HG03159 (cell line): ENCODE measurements around the gene RNF222.
"Not testable (repeated sequence)": the region's sequence is repeated elsewhere in the genome, so short reads cannot be mapped to it uniquely, and the experiment has no call there.

Experiments used
- ATAC-seq: cut with Tn5 transposase; IDR thresholded peaks from one replicate; pipeline ENCODE4 v1.9.1; 2021; ENCODE audit warnings: mild to moderate bottlenecking, moderate library complexity; ENCODE audit not compliant: unreplicated experiment

RNF222 gene

DNA sequence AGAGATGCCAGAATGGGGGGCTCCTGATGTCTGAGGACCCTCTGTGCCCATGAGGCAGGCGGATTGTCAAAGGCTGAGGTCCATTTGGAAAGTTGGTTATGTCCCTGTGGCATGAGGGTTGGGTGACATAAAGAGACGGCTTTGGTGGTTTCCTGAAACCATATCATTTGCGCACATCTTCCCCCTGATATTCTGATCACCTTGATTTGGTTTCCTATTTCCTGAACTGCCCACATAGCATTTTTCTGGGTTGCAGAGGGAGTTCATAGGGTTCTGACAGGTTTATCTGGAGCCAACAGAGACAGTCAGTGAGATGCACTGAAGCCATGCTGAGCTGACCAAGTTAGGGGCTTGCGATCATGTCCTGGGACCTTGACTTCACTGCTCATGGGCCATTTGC is 15.7 kb upstream of the RNF222 start:
- ATAC-seq = no peak

DNA sequence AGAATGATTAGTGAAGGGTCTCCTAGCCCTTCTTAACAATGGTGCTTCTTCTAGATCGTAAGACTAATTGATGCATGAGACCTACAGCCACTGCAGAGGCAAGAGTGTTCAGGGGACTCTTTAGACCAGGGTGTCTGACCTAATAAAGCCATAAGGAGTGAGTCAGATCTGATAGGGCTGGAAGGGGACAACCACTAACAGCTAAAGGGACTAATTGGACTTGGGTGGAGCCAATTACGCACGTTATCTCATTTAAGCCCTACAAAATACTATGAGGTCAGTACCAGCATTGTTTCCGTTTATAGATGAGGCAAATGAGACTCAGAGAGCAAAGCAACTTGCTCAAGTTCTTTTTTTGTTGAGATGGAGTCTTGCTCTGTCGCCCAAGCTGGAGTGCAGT is 14.5 kb upstream of the RNF222 start:
- ATAC-seq = no peak

DNA sequence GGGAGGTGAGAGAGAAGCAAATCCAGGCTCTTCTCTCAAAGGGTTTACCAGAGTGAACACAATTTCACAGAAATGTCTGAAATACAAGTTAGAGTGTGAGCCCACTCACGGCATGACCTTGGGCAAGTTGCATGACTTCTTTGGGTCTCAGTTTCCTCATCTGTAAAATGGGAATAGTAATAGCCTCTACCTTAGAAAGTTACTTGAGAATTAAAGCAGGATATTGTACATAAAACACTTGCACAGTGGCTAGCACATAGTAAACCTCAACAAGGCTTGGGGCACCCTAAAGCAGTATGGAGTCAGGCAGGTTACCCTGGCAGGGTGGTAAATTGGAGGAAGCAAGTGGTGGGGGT is 13.2 kb upstream of the RNF222 start:
- no peak for ATAC-seq

DNA sequence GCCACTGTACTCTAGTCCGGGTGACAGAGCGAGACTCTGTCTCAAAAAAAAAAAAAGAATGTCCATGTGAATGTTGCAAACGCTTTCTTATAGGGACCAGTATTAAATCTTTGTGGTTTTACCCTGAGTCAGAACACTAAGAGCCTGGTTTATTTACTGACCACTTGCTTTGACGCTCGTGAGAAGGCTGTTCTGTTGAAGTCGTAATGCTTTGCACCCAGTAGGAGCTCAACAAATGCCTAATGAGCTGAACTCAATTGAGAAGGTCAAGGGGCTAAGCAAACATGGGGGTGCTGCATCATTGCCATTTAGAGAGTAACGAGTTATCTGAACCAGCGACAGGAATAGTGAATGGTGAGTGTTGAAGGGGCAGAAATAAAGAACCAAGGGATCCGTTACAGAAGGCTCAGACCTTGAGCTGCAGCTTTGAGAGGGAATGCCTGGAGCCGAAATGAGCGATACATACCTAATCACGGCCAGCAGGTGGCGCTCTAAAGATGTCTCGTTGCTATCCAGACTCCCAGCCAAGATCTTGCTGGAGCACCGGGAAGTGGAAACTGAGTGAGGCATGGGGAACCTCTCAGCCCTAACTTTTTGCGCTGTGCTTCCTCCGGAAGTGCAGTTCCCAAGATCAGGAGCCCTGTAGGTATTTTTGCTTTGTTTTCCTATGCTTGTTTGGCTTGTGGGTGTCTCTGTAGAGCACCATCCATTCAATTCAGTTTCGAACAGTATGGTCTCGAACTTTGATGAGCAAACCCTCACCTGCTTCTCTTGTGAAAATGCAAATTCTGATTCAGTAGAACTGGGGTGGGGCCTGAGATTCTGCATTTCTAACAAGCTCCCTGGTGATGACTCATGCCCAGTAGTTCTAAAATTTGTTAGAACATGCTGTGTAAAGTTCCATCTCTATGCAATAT is 12.6 kb upstream of the RNF222 start:
- no peak for ATAC-seq

DNA sequence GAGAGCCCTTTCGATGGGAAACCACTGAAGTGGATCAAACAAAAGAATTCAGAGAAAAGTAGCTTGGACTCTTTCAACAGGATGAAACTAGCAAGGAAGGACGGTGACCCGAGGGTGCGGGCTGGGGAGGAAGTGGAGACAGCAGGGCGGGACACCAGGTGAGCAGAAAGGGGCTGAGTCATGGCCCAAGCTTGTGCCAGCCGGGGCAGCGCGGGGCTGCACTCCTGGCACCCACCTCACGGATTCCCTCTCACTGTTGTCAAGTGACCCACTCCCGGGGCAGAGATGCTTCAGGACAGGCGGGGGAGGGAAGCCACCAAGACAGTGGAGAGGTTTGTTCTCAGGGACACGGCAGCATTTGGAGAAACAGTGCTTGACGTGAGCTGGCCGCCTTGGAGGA is 10.7 kb upstream of the RNF222 start:
- no peak for ATAC-seq

DNA sequence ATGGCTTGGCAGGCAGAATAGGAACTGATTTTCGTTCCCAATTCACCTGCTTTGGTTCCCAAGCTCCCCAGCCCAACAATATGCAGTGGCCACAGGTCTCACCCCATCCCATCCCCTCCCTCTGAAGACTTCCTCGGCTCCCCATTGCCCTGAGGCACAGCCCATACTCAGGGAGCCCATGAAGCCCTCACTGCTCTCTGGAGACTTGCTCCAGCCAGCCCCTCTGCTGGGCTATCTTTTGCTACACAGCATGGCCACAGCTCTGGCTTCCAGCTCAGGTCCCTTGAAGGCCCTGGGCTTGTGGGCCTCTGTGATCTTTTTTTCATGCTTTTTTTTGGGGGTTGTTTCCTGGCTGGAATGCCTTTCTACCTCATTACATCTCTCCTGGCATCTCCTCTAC is 8.5 kb upstream of the RNF222 start:
- no peak for ATAC-seq

DNA sequence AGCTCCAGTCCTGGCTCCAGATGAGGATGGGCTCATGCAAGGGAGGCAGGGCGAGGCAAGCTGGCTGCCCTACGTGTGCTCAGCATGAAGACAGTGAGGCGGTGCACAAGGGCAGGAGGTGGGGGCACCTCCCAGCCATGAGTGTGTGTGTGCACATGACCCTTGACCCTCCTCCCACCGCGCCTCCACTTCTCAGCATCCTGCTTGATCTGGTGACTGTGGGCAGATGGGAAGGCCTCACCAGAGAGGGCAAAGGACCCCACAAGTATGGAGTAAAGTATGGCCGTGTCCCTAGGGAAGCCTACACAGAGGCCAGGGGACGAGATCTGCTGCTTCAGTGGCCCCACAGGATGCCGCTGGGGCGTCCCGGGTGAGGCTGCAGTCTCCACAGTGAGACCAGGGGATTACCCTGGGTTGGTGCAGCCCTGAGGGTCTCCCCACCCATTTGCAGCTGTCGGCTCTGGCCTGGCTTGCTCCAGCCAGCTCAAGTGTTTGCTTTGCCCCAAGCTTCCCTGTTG is 7.9 kb upstream of the RNF222 start:
- no peak for ATAC-seq

DNA sequence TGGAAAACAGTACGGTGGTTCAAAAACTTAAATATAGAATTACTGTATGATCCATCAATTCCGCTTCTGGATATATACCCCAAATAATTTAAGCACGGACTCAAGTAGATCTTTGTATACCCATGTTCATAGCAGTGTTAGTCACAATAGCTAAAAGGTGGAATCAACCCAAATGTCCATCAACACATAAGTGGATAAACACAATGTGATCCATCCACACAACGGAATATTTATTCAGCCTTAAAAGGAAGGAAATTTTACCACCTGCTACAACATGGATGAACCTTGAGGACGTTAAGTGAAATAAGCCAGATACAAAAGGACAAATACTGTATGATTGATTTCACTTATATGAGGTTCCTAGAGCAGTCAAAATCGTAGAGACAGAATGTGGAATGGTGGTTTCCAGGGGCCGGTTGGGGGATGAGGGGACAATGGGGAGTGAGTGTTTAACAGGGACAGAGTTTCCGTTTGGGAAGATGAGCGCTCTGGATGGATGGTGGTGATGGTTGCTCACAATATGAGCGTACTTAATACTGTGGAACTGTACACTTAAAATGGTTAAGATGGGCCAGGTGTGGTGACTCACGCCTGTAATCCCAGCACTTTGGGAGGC is 5.4 kb upstream of the RNF222 start:
- ATAC-seq = no peak

DNA sequence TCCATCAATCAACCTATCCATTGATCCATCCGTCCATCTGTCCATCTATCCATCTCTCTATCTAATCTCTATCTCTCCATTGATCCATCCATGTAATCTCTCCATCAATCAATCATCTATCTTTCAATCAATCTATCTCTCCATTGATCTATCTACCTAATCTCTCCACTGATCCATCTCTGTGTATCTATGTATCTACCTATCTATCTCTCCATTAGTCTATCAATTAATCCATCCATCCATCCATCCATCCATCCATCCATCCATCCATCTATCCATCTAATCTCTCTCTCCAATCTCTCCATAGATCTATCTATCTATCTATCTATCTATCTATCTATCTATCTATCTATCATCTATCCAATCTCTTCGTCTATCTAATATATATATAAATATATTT is 3.5 kb upstream of the RNF222 start:
- no peak for ATAC-seq

DNA sequence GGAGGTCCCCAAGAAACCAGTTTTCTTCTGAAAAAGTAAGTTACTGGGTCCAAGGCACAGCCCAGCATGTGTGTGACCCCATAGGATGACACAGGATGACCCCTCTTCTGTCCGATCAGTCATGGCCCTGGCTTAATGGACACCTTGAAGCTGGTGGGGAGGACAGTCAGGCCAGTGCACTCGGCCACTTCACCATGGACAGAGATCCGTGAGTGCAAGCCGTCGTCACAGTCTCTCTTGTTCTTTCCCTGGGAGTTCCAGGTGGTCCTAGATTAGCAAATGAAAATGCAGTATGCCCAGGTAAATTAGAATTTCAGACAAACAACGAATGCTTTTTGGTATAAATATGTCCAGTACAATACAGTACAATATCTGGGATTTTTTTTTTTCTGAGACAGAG is 1.4 kb upstream of the RNF222 start:
- no peak for ATAC-seq

DNA sequence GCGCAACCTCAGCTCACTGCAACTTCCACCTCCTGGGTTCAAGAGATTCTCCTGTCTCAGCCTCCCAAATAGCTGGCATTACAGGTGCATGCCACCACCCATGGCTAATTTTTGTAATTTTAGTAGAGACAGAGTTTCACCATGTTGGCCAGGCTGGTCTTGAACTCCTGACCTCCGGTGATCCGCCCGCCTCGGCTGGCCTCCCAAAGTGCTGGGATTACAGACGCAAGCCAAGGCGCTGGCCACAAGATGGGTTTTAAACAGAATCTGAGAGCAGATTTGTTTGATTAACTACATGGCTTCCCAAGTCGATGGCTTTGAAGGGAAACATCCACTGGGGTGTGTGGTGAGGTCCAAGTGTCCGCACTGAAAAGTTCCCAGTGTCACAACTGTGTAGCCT is 3.1 kb downstream of the RNF222 start:
- ATAC-seq = not testable (repeated sequence)

DNA sequence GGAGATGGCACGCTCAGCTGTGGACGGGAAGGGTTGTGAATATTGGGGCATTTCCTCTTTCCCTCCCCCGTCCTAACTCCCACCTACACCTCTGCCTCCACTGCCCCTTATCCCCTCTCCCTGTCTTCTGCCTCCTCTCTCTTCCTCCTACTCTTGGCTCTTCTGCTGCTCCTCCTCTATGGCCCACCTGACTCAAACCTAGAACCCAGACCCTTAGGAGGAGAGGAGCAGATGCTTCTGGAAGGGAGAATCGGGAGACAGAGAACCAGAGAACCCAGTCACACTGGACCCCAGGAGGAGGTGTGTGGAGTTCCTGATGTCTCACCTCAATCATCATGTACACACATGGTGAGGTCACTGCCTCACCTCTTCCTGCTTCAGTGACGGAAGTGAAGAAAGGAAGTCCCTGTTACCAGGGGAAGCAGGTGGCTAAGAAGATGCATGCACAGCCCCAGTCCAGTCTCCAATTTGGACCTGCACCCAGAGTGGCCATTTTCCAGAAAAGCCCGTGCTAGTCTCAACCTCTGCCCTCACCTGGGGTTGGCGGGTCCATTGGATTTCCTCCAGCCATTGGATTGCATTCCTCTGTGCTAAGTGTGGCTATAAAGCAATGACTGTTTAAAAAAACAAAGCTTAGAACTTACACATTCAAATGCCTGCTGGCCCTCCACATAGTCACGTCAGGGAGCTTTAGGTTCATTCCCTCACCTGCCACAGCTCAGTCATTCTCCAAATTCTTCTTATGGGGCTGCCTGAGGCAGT is 4.0 kb downstream of the RNF222 start:
- ATAC-seq = no peak

DNA sequence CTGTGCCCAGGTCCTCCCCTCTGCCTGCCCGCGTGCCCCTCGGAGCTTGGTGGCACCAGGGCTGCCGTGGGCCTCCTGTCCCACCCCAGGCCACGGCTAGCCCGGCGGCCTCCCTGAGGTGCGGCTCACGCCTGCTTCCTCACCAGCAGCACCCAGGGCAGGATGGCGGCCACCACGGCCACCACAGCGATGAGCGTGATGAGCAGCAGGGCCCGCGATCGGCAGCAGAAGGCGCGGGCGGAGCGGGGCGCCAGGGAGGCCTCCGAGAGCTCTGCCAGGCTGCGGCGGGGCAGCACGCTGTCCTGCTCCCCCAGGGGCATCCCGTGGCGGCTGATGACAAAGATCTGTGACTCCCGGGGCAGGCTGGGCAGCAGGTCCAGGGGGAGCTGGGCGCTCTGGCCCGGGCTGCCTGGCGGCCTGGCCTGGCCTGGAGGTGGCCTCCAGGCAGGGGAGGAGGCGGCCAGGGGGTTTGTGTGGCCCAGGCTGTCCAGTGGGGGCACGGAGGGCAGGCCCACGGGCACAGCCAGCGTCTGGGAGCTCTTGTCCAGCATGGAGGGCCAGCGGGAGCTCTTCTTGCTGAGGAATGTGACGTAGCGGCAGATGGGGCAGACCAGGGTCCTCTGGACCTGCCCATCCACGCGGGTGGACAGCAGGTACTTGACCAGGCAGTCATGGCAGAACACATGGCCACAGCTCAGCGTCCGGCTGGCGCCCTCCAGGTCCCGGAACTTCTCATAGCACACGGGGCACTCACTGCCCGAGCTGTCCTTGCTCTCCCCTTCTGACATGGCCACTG is 4.8 kb downstream of the RNF222 start:
- no peak for ATAC-seq

DNA sequence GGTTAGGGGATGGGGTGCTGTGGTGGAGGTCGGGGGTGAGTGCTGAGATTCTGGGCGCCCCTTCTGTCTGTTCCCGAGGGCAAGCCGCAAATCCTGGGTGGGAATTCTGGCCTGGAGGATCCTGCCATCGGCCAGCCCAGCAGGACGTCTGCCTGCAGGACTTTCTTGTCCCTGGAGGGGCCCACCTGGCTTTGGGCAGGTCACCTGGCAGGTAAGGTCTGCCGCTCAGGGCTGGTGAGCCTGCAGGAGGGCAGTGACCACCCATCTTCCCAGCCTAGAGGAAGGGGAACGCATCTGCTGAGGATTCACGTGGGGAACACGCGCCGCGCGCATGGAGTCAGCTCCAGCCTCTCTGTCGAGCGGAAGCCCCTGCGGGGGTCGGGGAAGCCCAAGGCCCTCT is 5.4 kb downstream of the RNF222 start:
- no peak for ATAC-seq

DNA sequence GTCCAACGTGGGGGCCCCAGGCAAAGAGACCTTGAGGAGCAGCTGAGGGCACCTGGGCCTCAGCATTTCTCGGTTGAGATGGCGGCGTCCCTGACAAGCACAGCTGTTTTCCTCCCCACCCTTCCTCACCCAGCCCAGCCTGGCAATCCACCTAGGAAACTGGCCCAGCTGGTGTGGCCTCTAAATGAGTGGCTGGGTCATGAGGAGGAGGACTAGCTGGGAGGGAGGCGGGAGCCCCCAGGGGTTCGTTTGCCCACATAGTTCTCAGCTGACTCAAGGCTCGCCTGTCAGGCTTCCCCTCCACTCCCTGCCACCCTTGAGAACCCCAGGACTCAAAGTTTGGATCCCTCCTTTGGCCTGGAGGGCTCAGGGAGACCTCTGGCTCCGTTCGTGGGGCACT is 5.9 kb downstream of the RNF222 start:
- ATAC-seq = no peak

DNA sequence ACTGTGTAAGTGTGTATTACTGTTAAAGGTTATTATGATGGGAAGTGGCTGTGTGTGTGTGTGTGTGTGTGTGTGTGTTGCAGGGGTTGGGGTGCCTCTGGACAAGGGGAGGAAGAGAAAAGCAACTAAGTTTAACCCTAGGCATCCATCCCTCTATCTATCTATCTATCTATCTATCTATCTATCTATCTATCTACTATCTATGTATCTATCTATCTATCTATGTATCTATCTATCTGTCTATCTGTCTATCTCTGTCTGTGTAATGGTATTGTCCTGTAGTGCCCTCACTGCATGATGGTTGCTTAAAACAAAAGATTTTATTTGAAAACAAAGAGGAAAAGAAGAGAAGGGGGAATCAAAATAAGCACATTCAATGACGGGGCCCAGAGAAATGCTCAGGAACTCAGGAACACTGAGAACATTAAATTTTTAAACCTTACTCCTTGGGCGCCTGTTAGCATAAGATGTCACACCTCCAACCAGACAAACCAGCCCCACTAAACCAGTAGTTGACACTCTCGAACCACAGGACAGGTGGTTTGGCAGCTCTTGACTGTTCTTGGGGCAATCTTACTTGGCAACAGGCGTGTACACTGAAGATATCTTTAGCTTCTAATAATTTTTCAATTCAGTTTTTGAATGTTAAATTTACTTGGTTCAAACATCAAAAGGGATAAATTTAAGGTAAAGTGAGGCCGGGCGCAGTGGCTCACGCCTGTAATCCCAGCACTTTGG is 9.5 kb downstream of the RNF222 start:
- no peak for ATAC-seq

DNA sequence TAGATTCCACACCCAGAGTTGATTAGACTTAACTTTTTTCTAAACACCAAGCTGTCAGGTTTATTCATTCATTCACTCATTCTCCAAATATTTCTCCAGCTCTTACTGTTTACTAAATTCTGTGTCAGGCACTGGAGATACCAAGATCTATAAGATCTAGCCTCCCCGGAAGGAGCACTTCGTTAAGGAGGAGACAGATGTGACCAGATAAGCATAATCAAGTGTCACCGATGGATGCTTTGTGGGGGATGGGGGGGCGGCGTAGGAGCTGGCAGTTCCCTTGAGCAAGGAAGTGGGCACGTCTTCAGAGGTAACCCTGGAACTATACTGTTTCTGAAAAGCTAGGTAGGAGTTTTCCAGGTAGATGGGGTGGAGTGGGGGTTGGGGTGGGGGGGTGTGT is 10.8 kb downstream of the RNF222 start:
- ATAC-seq = no peak

DNA sequence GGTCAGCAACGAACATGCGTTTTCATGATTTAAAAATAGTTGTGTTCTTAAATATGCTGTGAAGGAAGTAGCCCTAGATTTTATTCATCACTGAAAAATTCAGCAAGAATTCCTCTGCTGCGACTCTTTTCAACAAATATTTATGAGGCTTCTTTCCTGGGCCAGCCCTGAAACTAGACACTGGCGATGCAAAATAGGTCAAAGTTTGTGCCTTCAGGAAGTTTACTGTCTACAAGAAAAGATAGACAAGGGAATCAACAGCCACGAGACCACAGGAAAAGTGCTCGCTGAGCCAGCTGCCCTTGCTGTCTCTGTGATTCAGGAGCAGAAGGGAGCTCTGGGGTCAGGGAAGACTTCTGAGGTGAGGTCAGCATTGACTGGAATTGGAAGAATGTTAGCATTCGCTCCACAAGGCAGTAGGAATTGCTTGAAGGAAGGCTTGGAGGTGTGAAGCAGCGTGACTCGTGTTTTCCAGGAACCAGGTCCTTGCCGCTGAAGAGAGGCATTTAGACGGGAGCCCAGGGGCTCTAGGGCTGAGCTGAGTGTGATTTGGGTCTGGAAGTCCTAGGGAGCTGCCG is 12.7 kb downstream of the RNF222 start:
- no peak for ATAC-seq

DNA sequence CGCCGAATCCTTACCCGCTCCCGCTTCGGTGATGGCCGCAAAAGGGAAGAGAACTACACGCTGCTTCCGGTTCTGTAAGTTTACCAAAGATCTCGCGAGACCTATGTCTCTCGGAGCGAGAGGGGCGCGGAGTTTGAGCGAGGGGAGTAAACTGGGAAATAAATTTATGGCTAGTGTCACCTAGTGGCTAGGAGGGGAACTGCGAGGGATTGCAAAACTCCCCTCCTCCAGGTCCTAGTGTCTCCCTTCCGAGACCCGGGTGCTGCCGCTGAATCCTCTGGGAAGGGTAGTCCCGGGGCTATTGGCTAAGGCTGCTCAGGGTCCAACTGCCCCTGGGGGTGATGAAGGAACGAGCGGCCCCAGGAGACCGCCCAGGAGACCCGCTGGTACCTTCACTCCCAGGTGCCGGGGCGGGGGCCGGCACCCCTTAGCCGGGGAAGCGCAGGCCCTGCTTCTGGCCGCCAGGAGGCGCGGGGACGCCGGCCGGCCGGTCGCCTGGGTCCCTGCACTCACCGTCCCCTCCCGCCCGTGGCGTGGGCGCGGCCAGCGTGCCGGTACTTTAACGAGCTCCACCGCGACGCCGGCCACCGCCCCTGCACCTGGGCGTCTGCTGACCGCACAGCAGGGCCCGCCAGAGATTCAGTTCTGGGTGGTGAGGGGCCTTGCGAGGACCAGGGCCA is 14.3 kb downstream of the RNF222 start, which contains the start of gene RPL26:
RPL26 (minus strand) TSS at position 51 of the 680 bp plus-strand sequence. CDS start 883 bp downstream, outside the sequence.
- peak; percentile 81 for ATAC-seq
